IPS-18c (cell line): ENCODE results near the gene SEC62.
A peak's percentile ranks its signal among the peaks of the same experiment; 100 is the strongest.

Experiments used
- H3K4me3 ChIP-seq: 2 replicates; pipeline ENCODE4 v1.7.0; 2013; ENCODE audit warnings: low read depth, mild to moderate bottlenecking, low read length, moderate library complexity; ENCODE audit not compliant: insufficient read depth
- H3K9me3 ChIP-seq: one replicate; pipeline ENCODE4 v1.6.1; 2013; ENCODE audit warnings: mild to moderate bottlenecking, low read length, moderate library complexity; ENCODE audit not compliant: control insufficient read depth, insufficient read depth

Gene SEC62

GRCh38 chr3:170038434-170039110 lies 72.0 kb downstream of the SEC62 start:
- Histone ChIP-seq H3K4me3 (peak overlapping the region; percentile 76), H3K9me3 (no peaks in the 10 kb centered on the region)

GRCh38 chr3:170040418-170040817 lies 73.8 kb downstream of the SEC62 start:
- Histone ChIP-seq H3K9me3 (no peaks in the 10 kb centered on the region), H3K4me3 (no peak overlapping the region)

GRCh38 chr3:170043506-170043905 lies 76.9 kb downstream of the SEC62 start:
- H3K9me3 ChIP-seq = no peaks in the 10 kb centered on the region
- no peak overlapping the region for H3K4me3 ChIP-seq

GRCh38 chr3:170044271-170044670 lies 77.7 kb downstream of the SEC62 start:
- Histone ChIP-seq H3K9me3 (no peaks in the 10 kb centered on the region), H3K4me3 (no peak overlapping the region)

- no peak overlapping the region for H3K4me3 ChIP-seq
- no peaks in the 10 kb centered on the region for H3K9me3 ChIP-seq
Measured at GRCh38 chr3:170044795-170045244, 78.2 kb downstream of the SEC62 start.

DNA sequence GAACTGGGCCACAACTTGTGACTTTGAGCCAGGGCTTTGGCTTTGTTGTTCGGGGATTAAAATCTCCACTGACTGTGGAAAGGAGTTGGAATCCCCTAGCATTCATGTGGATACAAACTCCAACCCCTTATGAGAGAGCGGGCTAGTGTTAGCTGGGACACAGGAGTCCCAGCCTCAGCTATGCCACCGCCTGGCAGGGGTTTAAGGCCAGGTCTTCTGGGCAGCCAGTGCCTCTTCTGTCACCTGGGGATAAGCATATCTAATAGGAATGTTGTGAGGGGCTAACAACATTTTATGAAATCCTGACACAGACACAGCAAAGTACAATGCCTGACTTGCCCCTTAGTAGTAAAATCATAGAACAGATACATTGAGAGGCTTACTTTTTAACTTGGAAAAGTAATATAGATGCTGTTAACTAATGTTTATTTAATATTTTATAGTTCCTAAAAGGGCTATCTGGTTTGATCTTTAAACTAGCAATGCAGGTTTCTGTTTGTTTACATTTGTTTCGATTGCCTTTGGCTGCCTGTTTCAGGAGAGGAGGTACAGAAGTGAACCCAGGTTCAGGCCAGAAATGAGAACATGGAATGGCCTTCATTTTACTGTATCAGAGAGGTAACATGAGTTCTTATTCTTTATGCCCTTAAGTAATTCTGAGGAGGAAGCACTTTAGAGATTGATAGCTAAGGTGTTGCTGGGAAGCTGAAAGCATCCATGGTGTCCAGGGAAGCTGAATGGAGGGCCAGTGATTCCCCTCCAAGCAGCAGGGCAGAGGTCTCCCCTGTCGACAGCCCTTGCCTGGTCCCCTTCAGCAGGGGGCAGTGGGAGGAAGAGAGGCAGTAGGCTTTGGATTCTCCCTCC lies 79.9 kb downstream of the SEC62 start:
- Histone ChIP-seq H3K9me3 (no peaks in the 10 kb centered on the region), H3K4me3 (no peak overlapping the region)

DNA sequence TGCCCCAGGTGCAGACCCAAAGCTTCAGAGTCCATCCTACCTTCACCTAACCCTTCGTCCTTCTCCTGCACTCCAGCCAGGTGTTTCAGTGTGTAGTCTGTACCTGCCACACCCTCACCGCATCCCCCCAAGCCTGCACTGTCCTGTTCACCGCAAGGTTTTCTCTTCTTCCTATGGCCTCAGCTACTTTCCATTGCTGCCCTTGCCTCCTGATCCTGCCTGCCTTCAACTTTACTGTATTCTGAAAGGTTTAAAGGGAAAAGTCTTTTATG lies 80.5 kb downstream of the SEC62 start:
- Histone ChIP-seq H3K9me3 (no peaks in the 10 kb centered on the region), H3K4me3 (no peak overlapping the region)
